AG20443 (cell line): ENCODE measurements around the gene GOLGA7B.

Experiments used
- DNase-seq: peaks from one replicate; pipeline ENCODE4 v3.0.0; 2012; ENCODE audit warnings: low spot score, mixed read lengths

The GOLGA7B gene

DNA sequence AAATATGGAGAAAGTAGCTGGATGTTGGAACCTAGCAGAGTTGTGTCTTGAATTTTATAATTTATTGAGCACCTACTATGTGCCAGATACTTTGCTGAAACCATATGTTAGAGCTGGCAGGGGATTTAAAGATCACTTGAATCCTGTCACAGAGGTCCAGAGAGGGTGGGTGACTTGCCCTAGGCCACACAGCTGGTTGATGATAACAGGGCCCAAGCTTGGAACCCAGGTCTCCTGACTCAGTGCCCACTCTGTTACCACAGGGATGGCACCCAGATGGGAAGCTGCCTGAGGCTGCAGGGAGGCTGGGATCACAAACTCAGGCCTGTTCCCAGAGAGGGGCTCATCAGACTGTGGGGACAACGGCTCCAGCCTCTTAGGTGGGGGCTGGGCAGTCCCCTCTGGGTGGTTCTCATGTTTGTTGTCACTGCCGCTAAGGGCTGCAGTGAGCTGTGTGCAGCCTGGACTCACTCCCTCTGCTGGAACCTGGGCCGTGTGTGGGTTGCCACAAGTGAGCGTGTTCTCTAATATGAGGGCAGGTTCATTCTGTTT is 18.6 kb downstream of the GOLGA7B start:
- no peak for DNase-seq

DNA sequence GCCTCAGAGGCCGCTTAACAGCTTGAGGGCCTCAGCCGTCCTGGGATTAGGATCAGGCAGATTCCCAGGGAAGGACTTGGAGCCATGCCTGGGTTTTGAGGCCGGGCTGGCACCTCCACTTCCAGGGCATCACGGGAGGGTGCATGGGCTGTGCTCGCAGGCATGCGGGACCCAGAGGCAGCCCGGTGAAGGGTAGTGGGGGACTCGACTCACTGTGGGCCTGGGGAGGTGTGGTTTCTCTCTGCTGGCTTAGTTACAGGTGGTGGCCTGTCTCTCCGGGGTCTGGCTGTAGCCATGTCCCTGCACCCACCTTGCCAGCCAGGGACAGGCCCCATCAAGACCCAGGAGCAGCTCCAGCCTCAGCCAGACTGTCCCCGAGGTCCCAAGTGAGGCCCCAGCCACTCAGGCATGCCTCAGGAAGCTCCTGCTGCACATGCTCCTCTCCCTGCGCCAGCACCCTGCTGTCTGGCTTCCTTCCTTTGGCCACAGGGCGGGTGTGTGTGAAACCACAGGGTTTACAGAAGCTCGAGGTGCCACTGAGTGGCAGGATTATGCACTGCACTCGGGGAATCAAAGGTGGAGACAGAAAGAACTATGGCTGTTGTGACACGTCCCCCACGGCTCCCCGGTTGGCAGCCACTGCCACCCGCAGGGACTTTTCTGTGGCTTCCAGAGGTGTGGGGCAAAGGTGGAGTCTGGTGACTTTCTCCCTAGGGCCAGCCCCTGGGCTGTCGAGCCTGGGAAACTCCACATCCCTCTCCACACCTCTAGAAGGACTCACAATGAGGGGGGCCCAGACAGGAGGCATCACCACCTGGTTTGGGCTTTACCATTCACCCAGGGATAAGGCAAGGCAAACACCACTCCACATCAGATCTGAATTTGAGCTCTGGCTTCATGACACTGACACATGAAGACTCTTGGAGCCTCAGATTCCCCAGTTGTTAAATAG is 19.7 kb downstream of the GOLGA7B start:
- peak; percentile 93 for DNase-seq

DNA sequence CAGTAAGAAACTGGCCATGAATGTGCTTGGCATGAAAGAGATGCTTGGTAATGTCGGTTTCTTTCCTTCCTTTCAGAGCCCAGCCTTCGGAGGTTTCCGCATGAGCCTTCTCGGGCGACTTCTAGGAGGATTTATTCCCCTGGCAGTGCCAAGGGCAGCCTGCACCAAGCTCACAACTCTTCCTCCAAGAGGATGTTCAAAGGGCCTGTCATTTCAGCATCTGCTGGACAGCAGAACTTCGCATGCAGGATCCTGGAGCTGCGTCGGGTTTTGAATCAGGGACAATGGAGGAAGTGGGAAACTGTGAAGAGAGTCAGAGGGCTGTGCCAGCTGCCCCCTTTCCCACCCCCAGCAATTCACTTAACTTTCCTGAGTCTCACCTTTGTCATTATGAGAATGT is 21.3 kb downstream of the GOLGA7B start:
- no peak for DNase-seq

DNA sequence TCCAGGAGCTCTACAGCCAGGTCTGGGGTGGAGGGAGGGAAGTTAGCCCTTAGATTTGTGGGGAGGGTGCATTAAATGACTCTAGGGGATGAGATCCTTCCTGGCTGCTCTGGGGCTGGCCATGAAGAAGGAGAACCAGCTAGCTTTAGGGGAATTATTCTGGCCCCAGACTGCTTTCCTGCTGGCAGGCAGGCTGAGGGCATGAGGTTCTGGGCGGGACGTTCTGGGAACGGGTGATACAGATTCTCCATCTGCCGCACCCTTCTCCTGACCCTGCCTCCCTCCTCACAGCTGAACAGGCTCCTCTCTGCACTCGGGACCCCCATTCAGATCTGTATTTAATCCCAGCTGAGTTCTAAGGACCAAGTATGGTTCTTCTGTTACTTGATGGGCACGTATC is 23.9 kb downstream of the GOLGA7B start:
- peak; percentile 36 for DNase-seq

DNA sequence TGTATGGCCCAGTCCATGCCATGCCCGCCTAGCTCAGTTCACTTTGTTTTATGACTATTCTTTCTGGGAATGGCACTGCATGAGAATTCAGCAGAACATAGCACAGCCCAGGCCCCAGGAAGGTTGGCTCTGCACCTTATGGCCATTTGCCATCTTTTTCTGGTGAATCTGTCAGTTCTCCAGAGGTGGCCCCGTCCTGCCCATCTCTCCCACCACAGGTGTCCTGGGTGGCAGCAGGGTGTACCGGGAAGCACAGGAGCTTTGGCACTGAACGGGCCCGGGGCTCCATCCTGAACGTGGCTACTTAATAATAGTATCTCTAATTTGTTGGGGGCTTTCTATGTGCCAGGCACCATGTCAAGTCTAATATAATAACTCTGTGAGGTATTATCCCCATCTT is 24.7 kb downstream of the GOLGA7B start:
- DNase-seq: no peak

DNA sequence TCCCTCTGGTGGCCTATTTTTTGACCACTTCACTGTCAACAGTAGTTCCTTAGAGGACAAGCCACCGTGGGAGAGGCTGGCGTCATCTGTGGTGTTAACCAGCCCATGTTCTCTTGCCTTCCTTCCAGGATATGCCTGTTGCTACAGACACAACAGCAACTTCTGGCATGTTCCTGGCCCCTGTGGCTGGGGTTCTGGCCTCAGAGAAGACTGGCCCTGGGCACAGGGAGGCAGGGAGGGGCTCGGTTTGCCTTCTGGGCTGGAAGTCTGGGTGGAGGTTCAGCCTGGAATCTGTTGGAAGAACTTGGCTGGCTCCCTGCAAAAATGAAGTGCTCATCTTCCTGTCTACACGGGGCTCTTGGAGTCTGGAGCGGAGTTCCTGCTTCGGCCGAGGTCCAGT is 25.7 kb downstream of the GOLGA7B start:
- peak; percentile 32 for DNase-seq

DNA sequence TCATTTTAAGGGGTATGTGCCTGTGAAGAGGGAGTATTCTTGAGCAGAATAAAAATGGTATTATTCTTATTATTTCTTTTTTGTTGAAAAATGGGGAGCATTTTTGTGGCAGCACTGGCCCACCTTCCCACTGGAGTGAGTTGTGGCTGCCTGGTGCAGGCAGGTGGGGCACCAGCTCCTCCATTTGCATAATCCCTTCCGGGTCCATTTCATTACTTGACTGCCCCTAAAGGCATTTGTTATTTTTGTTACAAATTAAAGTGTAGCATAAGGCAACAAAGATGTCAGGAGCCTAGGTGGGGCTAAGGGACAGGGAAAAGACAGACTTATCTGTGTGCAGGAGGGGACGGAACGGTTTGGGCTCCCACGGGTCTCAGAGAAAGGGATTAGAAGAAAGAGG is 26.8 kb downstream of the GOLGA7B start:
- no peak for DNase-seq

DNA sequence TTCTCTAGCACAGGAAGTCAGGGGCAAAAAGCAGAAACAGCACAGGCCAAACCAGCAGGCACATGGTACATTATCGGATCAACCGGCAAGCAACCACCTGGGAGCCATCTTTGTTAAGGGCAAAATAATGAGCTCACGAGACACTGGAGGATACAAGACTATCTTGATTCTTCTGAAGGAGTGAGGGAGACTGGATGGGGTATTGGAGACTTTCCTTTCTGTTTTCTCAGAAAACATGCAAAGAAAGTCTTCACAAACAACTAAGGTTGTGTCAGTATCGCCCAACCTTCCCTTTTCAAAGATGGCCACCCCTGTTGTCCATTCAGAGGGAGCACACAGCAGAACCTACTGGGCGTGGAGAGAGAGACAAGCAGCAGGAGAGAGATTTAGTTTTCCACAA is 29.6 kb downstream of the GOLGA7B start:
- no peak for DNase-seq

DNA sequence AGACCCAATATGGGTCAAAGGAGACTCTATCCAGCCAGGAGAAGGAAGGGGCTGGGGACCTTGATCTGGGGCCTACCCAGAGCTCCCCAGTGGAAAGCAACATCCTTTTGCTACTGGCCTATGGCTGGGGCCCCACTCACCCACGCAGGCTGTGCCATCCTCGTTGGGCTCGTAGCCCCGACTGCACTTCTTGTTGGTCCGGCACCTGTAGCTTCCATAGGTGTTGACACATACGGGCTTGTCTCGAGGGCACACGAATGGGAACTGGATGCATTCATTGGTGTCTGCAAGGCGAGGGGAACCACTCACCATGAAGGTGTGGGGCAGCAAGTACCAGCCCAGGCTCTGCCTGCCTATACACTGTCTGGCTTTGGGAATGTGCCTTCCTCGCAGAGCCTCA is 30.5 kb downstream of the GOLGA7B start:
- no peak for DNase-seq

DNA sequence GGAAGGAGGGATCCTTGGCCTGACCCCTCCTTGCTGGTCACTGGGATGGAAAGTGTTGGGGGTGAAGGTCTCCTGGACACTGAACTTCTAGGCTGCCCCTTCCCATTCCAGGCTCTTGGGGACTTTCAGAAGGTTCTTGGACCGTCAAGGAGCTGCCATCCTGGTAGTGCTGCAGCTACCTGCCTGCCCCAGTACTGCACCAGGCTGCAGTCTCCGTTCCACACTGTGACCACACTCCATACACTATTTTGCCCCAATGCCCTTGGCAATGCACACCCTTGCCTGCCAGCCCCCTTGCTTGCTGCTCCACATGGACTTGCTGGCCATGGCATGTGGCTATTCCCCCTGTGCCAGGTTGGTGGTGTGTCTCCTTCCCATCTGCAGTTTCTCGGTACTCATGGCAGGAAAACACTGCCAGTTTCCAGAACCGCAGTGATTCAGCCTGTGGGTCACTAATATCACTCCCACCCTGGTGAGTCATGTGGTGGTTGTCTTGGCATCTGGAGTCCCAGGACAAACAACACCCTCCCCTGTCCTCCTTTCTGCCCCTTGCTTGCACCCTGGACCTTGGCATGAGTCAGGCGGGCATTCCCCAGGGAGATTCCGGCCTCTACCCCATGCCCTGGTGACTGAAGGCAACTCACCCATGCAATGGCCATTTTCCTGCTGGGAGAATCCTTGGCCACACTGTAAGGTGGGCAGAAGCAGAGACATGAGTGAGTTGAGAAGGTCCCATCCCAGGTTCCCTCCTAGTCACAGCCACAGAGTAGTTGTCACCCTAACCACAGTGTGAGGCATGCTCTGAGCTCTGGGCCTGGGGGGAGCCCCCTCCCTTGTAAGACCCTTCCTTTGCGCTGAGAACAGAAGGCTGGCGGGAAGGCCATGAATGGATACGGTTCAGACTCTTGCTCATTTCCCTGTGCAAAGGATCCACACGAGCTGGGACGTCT is 32.8 kb downstream of the GOLGA7B start:
- DNase-seq: peak; percentile 75

DNA sequence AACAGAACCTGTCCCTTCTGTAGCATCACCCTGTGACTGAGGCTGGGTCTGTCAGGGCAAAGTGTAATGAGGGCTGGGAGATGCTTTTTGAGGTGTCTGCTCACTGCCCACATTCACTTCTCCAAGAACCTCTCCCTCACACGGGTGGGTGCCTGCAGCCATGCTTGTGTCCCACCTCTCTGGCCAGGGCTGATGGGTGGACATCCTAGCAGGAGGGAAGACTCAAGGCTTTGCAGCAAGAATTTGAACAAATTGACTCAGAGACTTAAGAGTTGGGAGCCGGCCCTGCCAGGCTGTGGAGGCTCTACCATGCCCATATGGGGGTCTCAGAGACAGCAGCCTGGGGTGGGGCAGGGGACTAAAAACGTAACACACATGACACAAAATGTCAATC is 33.4 kb downstream of the GOLGA7B start:
- no peak for DNase-seq

DNA sequence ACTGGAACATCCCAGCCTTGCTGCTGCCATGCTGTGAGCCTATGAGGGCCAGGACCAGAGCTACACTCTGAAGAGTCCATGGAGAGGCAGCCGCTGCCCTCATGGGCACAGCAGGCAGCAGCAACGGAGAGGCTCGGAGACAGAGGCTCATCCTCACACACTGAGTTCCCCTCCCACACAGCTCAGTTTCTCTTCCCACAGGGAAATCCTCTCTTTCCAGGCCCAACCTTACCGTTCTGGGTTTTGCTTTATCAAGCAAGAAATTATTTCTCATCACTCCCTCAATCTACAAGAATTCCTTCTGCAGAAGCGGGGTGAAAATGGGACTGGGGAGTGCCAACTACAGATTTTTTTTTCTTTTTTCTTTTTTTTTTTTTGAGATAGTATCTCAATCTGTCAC is 36.6 kb downstream of the GOLGA7B start:
- DNase-seq: no peak

DNA sequence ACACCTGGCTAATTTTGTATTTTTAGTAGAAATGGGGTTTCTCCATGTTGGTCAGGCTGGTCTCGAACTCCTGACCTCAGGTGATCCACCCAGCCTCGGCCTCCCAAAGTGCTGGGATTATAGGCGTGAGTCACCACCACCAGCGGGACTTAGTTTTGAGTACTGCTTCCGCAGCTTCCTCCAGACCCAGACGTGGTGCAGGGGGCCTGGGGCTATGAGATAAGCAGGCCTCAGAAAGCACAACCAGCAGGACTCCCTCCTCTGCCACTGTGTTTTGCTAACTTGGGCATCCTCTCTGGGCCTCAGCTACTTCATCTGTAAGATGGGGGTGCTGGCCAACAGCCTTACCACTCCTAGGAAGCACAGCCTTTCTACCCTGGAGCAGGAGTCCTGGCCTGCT is 37.8 kb downstream of the GOLGA7B start:
- DNase-seq: no peak

DNA sequence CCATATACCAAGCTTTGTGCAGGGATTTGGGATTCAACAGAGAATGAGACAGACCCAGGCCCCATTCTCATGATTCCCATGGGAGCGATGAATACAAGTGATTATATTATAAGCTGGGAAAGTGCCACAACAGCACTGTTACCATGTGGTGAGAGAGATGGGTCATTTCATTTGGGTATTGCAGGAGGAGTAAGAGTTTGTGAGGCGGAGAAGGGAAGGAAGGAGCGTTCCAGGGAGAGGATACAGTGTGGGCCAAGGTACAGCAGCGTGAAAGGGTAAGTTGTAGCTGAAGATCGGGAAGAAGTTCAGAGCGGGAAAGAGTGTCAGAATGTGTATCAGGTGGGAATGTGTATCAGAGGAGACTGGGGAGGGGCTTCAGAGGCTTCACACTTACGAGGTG is 38.5 kb downstream of the GOLGA7B start:
- no peak for DNase-seq

DNA sequence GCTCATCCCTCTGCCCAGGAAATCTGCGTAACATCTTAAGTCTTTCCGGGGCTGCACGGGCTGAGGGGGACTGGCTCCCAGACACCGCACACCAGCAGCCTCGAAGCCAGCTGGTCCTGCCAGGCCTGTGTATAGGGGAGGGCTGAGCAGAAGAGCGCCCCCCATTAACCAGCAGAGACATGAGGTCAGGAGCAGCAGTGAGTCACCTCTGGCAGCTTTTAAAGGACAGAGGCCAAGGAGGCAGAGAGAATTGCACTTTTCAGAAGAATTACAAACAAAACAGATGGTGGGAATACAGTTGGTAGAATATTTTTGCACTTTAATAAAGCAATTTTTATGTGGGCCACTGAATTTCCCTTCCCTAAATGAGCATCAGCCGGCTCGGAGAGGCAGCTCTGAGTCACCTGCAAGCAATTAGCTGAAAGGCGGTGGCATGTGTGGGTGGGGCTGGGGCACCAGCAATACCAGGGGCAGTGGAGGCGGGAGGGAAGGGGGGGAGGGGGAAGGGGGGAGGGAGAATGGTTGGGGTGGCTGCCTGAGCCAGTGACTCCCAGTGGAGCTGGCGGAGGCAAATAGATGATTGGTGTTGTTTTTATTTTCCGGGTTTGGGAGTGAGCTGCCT is 39.1 kb downstream of the GOLGA7B start:
- peak; percentile 69 for DNase-seq

DNA sequence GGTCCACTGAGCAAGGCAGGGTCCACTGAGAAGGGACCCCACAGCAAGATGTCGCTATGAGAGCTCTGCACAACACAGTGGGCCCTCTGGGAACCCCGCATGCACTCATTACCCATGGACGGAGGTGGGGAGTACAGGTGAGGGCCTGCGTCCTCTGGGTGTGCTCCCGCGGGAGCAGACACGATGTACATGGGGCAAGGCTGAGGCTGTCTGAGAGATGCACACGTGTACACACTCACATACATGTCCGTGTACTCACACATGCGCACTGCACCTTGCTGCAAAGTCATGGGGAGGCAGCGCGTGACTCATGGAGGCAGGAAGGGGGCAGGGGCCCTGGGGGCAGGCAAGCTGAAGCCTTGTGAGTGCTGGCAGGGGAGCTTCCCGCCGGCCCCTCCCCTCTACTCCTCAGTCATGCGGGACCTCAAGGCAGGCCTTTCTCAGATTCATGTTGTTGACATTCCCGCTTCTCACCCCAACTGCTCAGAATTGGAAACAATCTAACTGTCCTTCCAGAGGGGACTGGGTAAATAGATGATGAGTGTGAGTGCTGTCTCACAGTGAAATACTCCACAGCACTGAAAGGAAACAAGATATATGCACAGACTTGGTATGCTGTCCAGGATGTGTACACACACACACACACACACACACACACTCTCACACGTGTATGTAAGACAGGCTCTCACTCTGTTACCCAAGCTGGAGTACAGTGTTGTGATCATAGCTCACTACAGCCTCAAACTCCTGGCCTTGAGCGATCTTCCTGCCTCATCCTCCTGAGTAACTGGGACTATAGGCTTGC is 40.0 kb downstream of the GOLGA7B start:
- no peak for DNase-seq

DNA sequence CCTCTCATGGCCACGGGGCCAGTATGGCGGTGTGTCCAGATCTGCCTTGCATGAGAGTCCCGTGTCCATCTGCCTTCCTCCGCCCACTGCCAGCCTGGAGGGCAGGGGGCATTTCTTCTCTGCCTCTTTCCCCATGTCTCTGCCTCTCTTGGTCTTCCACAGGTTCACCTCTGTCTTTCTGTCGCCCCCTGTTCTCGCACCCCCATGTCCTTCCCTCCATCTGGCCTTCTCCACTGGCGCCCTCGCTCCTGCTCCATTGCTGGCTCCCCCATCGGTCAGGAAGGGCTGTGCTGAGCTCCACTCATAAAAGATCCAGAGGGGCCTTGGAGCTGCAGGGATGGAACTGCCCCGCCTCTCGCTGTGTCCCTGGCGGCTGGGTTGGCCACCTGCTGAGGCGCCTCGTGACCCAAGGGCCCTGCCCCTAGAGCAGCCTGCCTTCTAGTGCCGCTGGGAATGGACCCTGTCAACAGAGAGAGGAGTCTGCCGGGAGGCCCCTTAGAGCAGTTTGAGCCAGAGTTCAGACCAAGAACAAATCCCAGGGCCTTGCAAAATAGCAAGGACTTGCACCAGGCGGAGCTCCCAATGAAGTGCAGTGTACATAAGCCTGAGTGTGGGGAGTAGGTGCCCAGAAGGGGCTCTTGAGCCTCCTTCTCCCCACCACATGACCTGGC is 42.0 kb downstream of the GOLGA7B start:
- no peak for DNase-seq

DNA sequence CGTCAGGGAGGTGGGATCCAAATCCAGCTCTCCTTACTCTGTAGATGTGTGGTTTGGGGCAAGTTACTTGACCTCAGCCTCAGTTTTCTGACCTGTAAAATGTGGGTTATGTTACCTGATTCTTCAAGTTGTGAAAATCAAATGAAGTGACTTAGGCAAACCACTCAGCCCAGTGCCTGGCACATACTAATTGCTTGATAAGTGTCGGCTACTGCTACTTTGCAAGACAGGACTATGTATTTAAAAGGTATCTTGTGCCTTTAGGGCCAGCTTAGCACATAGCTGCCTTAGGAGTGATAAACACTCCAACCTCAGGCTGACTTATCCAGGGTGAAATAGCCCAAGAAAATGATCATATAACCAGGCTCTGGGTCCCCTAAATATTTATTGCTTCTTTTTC is 42.9 kb downstream of the GOLGA7B start:
- no peak for DNase-seq

DNA sequence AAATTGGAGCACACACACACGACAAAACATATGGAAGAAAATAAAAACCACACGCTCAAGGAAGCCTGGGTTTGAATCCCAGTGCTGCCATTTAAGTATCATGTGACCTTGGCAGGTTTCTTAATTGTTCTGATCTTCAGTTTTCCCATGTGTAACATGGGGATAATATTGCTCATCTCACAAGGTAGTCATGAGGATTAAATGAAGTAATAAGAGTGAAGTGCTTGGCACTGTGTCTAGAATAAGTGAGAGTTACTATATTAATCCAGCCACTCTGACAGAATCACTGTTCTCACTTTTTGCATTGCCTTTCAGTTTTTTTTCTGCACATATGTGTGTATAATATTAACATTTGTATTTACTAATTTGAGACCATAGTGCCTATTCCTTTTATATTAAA is 43.3 kb downstream of the GOLGA7B start:
- no peak for DNase-seq

DNA sequence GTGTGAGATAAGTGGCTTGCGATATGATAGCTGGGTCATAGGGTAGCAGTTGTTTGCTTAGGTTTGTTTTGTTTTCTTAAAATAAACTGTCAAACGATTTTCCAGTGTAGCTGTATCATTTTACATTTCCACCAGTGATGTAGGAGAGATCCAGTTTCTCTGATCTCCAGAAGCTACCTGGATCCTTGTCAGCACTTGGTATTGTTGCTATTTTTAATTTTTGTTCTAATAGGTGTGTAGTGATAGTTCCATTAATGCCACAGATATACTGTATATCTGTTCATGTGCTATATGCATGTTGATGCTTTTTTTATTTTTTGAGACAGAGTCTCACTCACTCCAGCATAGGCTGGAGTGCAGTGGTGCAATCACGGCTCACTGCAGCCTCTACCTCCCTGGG is 44.4 kb downstream of the GOLGA7B start:
- no peak for DNase-seq

DNA sequence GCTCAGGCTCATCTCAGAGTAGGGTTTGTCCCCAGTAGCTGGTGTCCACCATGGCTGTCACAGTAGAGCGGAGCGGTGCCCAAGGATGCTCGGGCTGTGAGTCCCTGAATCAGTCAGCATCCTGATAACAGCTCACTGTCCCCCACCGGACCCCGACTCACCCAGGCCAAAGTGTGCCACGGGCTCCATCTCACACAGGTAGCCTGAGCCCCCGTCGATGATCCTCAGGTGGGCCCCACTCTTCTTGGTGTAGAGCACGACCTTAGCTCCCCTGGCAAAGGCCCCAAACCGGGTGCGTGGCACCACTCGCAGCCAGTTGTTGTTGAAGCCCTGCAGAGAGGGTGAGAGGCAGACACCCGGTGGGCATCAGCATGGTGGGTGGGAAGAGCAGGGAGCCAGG is 45.4 kb downstream of the GOLGA7B start:
- DNase-seq: no peak
